HepG2 (cell line): ENCODE measurements around the gene THBS2. TPM values are rescaled to one million over a fixed set of nuclear protein-coding genes. Genes with fewer than 3 reads are reported as not detected.

ENCODE experiments used
- ATAC-seq: fragments of 200-7000 bp; cut with Tn5 transposase; 3 replicates; pipeline ENCODE4 v1.9.1; 2020; ENCODE audit warnings: mild to moderate bottlenecking, moderate library complexity
- BruUV-seq: library from RNA; stranded (reverse); fragments of 400-500 nt; replicated peaks from 2 replicates; lab custom pipeline; 2021; lab: Mats Ljungman, UMichigan
- CTCF ChIA-PET: fragments of 300-600 bp; formaldehyde crosslinking; extraction: SDS; loops from one replicate; lab custom pipeline; 2021; ENCODE audit warnings: low total read pairs, inconsistent platforms, low intra/inter-chr PET ratio; lab: Yijun Ruan, JAX
- POLR2A ChIA-PET: fragments of 350-600 bp; sonication (Branson Sonifier 250); formaldehyde crosslinking; loops from one replicate; lab custom pipeline; 2020; ENCODE audit warnings: antibody characterized with exemption, inconsistent platforms; lab: Yijun Ruan, JAX
- DNase-seq: peaks from one replicate; pipeline ENCODE4 v3.0.0-alpha.2; 2015; ENCODE audit warnings: low spot score
- FAIRE-seq: peaks from 3 replicates; lab custom pipeline; 2011; peaks lifted over from hg19 to GRCh38; lab: Jason Lieb, UNC
- H2AFZ ChIP-seq: one replicate; pipeline ENCODE4 v1.6.1; 2011; ENCODE audit warnings: low read length, inconsistent platforms
- H3K27ac ChIP-seq: fragments of 300-600 bp; 3 replicates; pipeline ENCODE4 v1.8.0; 2011; ENCODE audit warnings: mixed run types, mild to moderate bottlenecking, mixed read lengths, low read length, inconsistent platforms; ENCODE audit not compliant: insufficient read depth; ENCODE audit errors: extremely low read length
- H3K27me3 ChIP-seq, 2 experiments: fragments of 200-600 bp in 1 of 2; 2 replicates in 1 of 2; 3 replicates in 1 of 2; pipeline versions ENCODE4 v1.6.0 to v1.8.0; 2011; ENCODE audit warnings: low read length in 2 of 2, mild to moderate bottlenecking in 2 of 2, moderate library complexity in 2 of 2, inconsistent platforms in 1 of 2; ENCODE audit not compliant: insufficient read depth in 2 of 2, control insufficient read depth in 1 of 2
- H3K36me3 ChIP-seq, 2 experiments: fragments of 200-600 bp in 1 of 2; replicated peaks in 1 of 2; 2 replicates in 1 of 2; 3 replicates in 1 of 2; pipeline versions ENCODE4 v1.5.1 to v1.8.0; 2011; ENCODE audit warnings: low read length in 2 of 2, inconsistent platforms in 1 of 2; ENCODE audit not compliant: insufficient read depth in 2 of 2, control insufficient read depth in 1 of 2
- H3K4me1 ChIP-seq: 2 replicates; pipeline ENCODE4 v1.5.1; 2012; ENCODE audit warnings: low read length, inconsistent platforms; ENCODE audit not compliant: insufficient read depth
- H3K4me2 ChIP-seq: 2 replicates; pipeline ENCODE4 v1.6.0; 2011; ENCODE audit warnings: low read depth, low read length, inconsistent platforms
- H3K4me3 ChIP-seq, 3 experiments: fragments of 200-600 bp in 1 of 3; sonication (generic), shearing (Covaris generic) in 1 of 3; replicated peaks in 1 of 3; 2 replicates each; pipeline ENCODE4 v1.5.1; 2011 to 2016; ENCODE audit warnings: low read length in 3 of 3, inconsistent platforms in 2 of 3, low read depth in 2 of 3, mild to moderate bottlenecking in 2 of 3, control low read depth in 1 of 3, mixed read lengths in 1 of 3; ENCODE audit not compliant: insufficient read depth in 1 of 3
- H3K79me2 ChIP-seq: one replicate; pipeline ENCODE4 v1.6.1; 2011; ENCODE audit warnings: low read length, inconsistent platforms; ENCODE audit not compliant: insufficient read depth
- H3K9ac ChIP-seq: 2 replicates; pipeline ENCODE4 v1.6.0; 2011; ENCODE audit warnings: mild to moderate bottlenecking, low read depth, low read length, inconsistent platforms; ENCODE audit not compliant: insufficient read depth
- H3K9me3 ChIP-seq: 2 replicates; pipeline ENCODE4 v1.5.1; 2012; ENCODE audit warnings: mild to moderate bottlenecking, low read length
- H4K20me1 ChIP-seq: 2 replicates; pipeline ENCODE4 v1.6.0; 2011; ENCODE audit warnings: inconsistent platforms, mild to moderate bottlenecking, low read length, moderate library complexity; ENCODE audit not compliant: insufficient read depth
- CBX2 ChIP-seq, 2 experiments: fragments of 200-600 bp in 1 of 2; sonication (generic); formaldehyde crosslinking in 1 of 2; IDR thresholded peaks; 2 replicates each; pipeline versions ENCODE4 v1.7.0 to v1.8.1; 2018 to 2022; ENCODE audit warnings: low read depth in 2 of 2, low read length in 1 of 2, mild to moderate bottlenecking in 1 of 2, missing genetic modification reagents in 1 of 2
- CC2D1A ChIP-seq: sonication (generic); formaldehyde crosslinking; IDR thresholded peaks from 2 replicates; pipeline ENCODE4 v1.8.1; 2023; ENCODE audit warnings: mild to moderate bottlenecking, missing genetic modification reagents
- CCAR2 ChIP-seq: fragments of 200-400 bp; formaldehyde crosslinking; optimal IDR thresholded peaks from 2 replicates; pipeline ENCODE3; 2018; ENCODE audit warnings: low read depth, mild to moderate bottlenecking, low read length, moderate library complexity
- ELF1 ChIP-seq: sonication (generic); formaldehyde crosslinking; IDR thresholded peaks from 2 replicates; pipeline ENCODE4 v1.4.0; 2020; ENCODE audit warnings: missing genetic modification reagents
- GTF2F1 ChIP-seq: fragments of 150-350 bp; IDR thresholded peaks from 2 replicates; pipeline ENCODE4 v1.6.1; 2014; ENCODE audit warnings: low read length
- KDM1A ChIP-seq: IDR thresholded peaks from 2 replicates; pipeline ENCODE4 v1.6.1; 2016; ENCODE audit warnings: missing compliant biosample characterization
- RARA ChIP-seq: IDR thresholded peaks from 2 replicates; pipeline ENCODE4 v1.6.1; 2016; ENCODE audit warnings: missing genetic modification reagents, missing compliant biosample characterization
- RFX1 ChIP-seq: fragments of 450-650 bp; IDR thresholded peaks from 2 replicates; pipeline ENCODE4 v1.6.1; 2017
- ZFP41 ChIP-seq: sonication (generic); formaldehyde crosslinking; IDR thresholded peaks from 2 replicates; pipeline ENCODE4 v1.4.0; 2020; ENCODE audit warnings: mild to moderate bottlenecking, missing genetic modification reagents, borderline replicate concordance
- ZFX ChIP-seq: sonication (generic); formaldehyde crosslinking; IDR thresholded peaks from 2 replicates; pipeline ENCODE4 v1.4.0; 2020; ENCODE audit warnings: mild to moderate bottlenecking, low read depth, missing genetic modification reagents, moderate library complexity
- ZNF101 ChIP-seq: sonication (generic); formaldehyde crosslinking; IDR thresholded peaks from 2 replicates; pipeline ENCODE4 v1.4.0; 2020; ENCODE audit warnings: mild to moderate bottlenecking, low read depth, missing genetic modification reagents, borderline replicate concordance
- ZNF282 ChIP-seq: fragments of 450-650 bp; IDR thresholded peaks from 2 replicates; pipeline ENCODE4 v1.6.1; 2018; ENCODE audit not compliant: partially characterized antibody
- ZNF496 ChIP-seq: sonication (generic); formaldehyde crosslinking; IDR thresholded peaks from 2 replicates; pipeline ENCODE4 v1.8.1; 2023; ENCODE audit warnings: mild to moderate bottlenecking, moderate library complexity, missing genetic modification reagents; ENCODE audit not compliant: insufficient replicate concordance
- ZNF598 ChIP-seq: sonication (generic); formaldehyde crosslinking; IDR thresholded peaks from 2 replicates; pipeline ENCODE4 v1.5.1; 2020; ENCODE audit warnings: mild to moderate bottlenecking, missing genetic modification reagents, borderline replicate concordance
- WGBS: methylation state at CpG from one replicate; pipeline ENCODE4 v1.1.6; 2017; ENCODE audit warnings: low lambda C conversion rate; 5-methylcytosine and 5-hydroxymethylcytosine counted together
- in situ Hi-C: cut with HindIII; loops from 2 replicates; pipeline ENCODE4 v1.10.0; 2017; ENCODE audit warnings: low pct_unique_long_range_greater_than_20kb; ENCODE audit not compliant: extremely low pct_ligation_motif_present
- intact Hi-C: fragments of 100-400 bp; cut with micrococcal nuclease; formaldehyde crosslinking; loops from one replicate; pipeline ENCODE4 v1.10.0; 2022; ENCODE audit not compliant: unreplicated experiment
- polyA plus RNA-seq, 8 experiments: library from polyadenylated mRNA; depleted of rRNA in 3 of 8; stranded (reverse) in 7 of 8; unstranded in 1 of 8; fragments of >200 nt; fragmentation: Illumina TruSeq in 4 of 8; extraction: Trizol in 4 of 8; gene quantifications; 2 replicates each; pipeline versions ENCODE4 v1.2.1 to v1.2.3, GENCODE V29; 2011 to 2016; ENCODE audit warnings: low read depth in 4 of 8, missing spikeins in 1 of 8, mixed read lengths in 1 of 8; ENCODE audit not compliant: insufficient read depth in 1 of 8
- total RNA-seq, 5 experiments: library from RNA; depleted of rRNA; stranded (reverse); fragments of >200 nt; fragmentation: Illumina TruSeq; extraction: Trizol; gene quantifications; 2 replicates each; pipeline ENCODE4 v1.2.3, GENCODE V29; 2016; ENCODE audit warnings: low read depth in 1 of 5
- TF ChIP-seq, protein P1 (sequence below): sonication (generic); formaldehyde crosslinking; IDR thresholded peaks from 2 replicates; pipeline ENCODE4 v1.4.0; 2020; ENCODE audit warnings: low read depth, mild to moderate bottlenecking, missing genetic modification reagents
- TF ChIP-seq, protein P2 (sequence below): sonication (generic); formaldehyde crosslinking; IDR thresholded peaks from 2 replicates; pipeline ENCODE4 v1.5.0; 2020; ENCODE audit warnings: mild to moderate bottlenecking, missing genetic modification reagents, borderline replicate concordance

THBS2 gene
- total and polyA plus RNA-seq, 2 of the 13 experiments (the other 11 are each of a cell fraction or from before 2014, with no cell fraction given), result 0.12 to 0.15 TPM

GRCh38 chr6:169204167-169204566 is 49.5 kb downstream of the THBS2 start:
- no peaks in the 10 kb centered on the region for H4K20me1 ChIP-seq
- FAIRE-seq, result no peak
- DNase-seq, result no peak
- in situ Hi-C loops (no loop called here), intact Hi-C loops (no loop called here)
- WGBS, result 0% methylated on average over 2 of the region's 2 CpGs
- no peak overlapping the region for H2AFZ ChIP-seq
- BruUV-seq, result no TSS peak
- H3K4me1 ChIP-seq, result no peaks in the 10 kb centered on the region
- H3K9me3 ChIP-seq, result peaks cover 19% of the 10 kb centered on the region
- peaks cover 2 to 12% of the 10 kb centered on the region in 2 experiments; a peak in 2 of 5 replicates for H3K27me3 ChIP-seq
- H3K4me2 ChIP-seq, result no peak overlapping the region
- no peaks in the 10 kb centered on the region for H3K36me3 ChIP-seq
- no peak for ATAC-seq
- POLR2A ChIA-PET, result no interaction called here
- TF ChIP-seq GTF2F1, result no peak
- TF ChIP-seq ZFP41 (CRISPR knock-in tag), result no peak
- no peak for TF ChIP-seq CC2D1A (CRISPR knock-in tag)
- TF ChIP-seq CBX2 (IDR thresholded peaks at IDR 0.05; ENCODE audit: low read depth, low read length), result no peak
- TF ChIP-seq CBX2 (CRISPR knock-in tag; IDR thresholded peaks at IDR 0.05; ENCODE audit: low read depth), result no peak
- TF ChIP-seq ZNF101 (CRISPR knock-in tag), result no peak
- no peak for TF ChIP-seq ZNF598 (CRISPR knock-in tag)
- TF ChIP-seq, protein P1, sequence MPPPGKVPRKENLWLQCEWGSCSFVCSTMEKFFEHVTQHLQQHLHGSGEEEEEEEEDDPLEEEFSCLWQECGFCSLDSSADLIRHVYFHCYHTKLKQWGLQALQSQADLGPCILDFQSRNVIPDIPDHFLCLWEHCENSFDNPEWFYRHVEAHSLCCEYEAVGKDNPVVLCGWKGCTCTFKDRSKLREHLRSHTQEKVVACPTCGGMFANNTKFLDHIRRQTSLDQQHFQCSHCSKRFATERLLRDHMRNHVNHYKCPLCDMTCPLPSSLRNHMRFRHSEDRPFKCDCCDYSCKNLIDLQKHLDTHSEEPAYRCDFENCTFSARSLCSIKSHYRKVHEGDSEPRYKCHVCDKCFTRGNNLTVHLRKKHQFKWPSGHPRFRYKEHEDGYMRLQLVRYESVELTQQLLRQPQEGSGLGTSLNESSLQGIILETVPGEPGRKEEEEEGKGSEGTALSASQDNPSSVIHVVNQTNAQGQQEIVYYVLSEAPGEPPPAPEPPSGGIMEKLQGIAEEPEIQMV (CRISPR knock-in tag), result no peak
- TF ChIP-seq CCAR2, result no peak
- TF ChIP-seq ELF1 (CRISPR knock-in tag), result no peak
- TF ChIP-seq, protein P2, sequence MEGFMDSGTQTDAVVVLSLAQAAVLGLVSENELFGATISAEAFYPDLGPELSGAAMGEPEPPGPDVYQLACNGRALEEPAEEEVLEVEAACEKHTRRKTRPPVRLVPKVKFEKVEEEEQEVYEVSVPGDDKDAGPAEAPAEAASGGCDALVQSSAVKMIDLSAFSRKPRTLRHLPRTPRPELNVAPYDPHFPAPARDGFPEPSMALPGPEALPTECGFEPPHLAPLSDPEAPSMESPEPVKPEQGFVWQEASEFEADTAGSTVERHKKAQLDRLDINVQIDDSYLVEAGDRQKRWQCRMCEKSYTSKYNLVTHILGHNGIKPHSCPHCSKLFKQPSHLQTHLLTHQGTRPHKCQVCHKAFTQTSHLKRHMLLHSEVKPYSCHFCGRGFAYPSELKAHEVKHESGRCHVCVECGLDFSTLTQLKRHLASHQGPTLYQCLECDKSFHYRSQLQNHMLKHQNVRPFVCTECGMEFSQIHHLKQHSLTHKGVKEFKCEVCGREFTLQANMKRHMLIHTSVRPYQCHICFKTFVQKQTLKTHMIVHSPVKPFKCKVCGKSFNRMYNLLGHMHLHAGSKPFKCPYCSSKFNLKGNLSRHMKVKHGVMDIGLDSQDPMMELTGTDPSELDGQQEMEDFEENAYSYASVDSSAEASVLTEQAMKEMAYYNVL, result no peak
- TF ChIP-seq ZNF496 (CRISPR knock-in tag), result no peak
- no peak for TF ChIP-seq RARA
- TF ChIP-seq KDM1A (CRISPR knock-in tag), result no peak
- TF ChIP-seq ZFX (CRISPR knock-in tag), result no peak
- TF ChIP-seq ZNF282, result no peak
- no peak for TF ChIP-seq RFX1
- H3K9ac ChIP-seq, result no peak overlapping the region
- CTCF ChIA-PET, result no interaction called here
- no peak overlapping the region for H3K4me3 ChIP-seq
- no peaks in the 10 kb centered on the region for H3K79me2 ChIP-seq
- no peak overlapping the region for H3K27ac ChIP-seq
